GM03348 (cell line): Measurements from ENCODE around the gene GNG3.
"Not testable (repeated sequence)": the region's sequence is repeated elsewhere in the genome, so short reads cannot be mapped to it uniquely, and the experiment has no call there.

Source experiments
- DNase-seq: peaks from one replicate; pipeline ENCODE4 v3.0.0; 2012; ENCODE audit warnings: low spot score

Gene GNG3

GRCh38 chr11:62707277-62707861 lies at the start of gene GNG3, which contains the start of gene BSCL2:
Gene GNG3 (plus strand): TSS chr11:62707676. CDS start chr11:62708296, 620 bp downstream.
Gene BSCL2 (minus strand): TSS chr11:62707424. CDS start chr11:62707195, 229 bp downstream.
- no peak for DNase-seq

GRCh38 chr11:62664405-62665074 lies 42.9 kb upstream of the GNG3 start:
- peak; percentile 51 for DNase-seq

- DNase-seq = peak; percentile 97
Measured at GRCh38 chr11:62665075-62665598, 42.3 kb upstream of the GNG3 start, which contains the start of the genes C11orf98 and CSKMT. Gene C11orf98 (minus strand): TSS chr11:62665210. CDS start chr11:62665169, 41 bp downstream. Gene CSKMT (plus strand): TSS chr11:62665312. CDS start chr11:62665880, 568 bp downstream.

- DNase-seq = peak; percentile 63
Measured at GRCh38 chr11:62665599-62666258, 41.7 kb upstream of the GNG3 start.

GRCh38 chr11:62666259-62666926 lies 41.1 kb upstream of the GNG3 start:
- no peak for DNase-seq

- DNase-seq = no peak
Measured at GRCh38 chr11:62667460-62667859, 40.0 kb upstream of the GNG3 start.

- DNase-seq = no peak
Measured at GRCh38 chr11:62669420-62670161, 37.9 kb upstream of the GNG3 start.

- no peak for DNase-seq
Measured at GRCh38 chr11:62671236-62671607, 36.3 kb upstream of the GNG3 start.

GRCh38 chr11:62671608-62672389 lies 35.7 kb upstream of the GNG3 start, which contains the start of the genes LBHD1 and UQCC3:
Gene LBHD1 (minus strand): TSS chr11:62672267. CDS start chr11:62670031, 2,236 bp downstream.
Gene UQCC3 (plus strand): TSS chr11:62671673. CDS start chr11:62671746, 73 bp downstream.
- peak; percentile 75 for DNase-seq

- DNase-seq = no peak
Measured at GRCh38 chr11:62673196-62673525, 34.3 kb upstream of the GNG3 start.

- not testable (repeated sequence) for DNase-seq
Measured at GRCh38 chr11:62675415-62675814, 32.1 kb upstream of the GNG3 start.

- DNase-seq = no peak
Measured at GRCh38 chr11:62676698-62677097, 30.8 kb upstream of the GNG3 start.

GRCh38 chr11:62677156-62677555 lies 30.3 kb upstream of the GNG3 start:
- DNase-seq = no peak

GRCh38 chr11:62677714-62678113 lies 29.8 kb upstream of the GNG3 start:
- no peak for DNase-seq

- no peak for DNase-seq
Measured at GRCh38 chr11:62678433-62678769, 29.1 kb upstream of the GNG3 start.

- DNase-seq = peak; percentile 92
Measured at GRCh38 chr11:62678770-62679696, 28.4 kb upstream of the GNG3 start, which contains the start of gene UBXN1. Gene UBXN1 (minus strand): TSS chr11:62679073. CDS start chr11:62678923, 150 bp downstream.

- DNase-seq = peak; percentile 82
Measured at GRCh38 chr11:62680825-62681240, 26.6 kb upstream of the GNG3 start.

- no peak for DNase-seq
Measured at GRCh38 chr11:62682518-62682917, 25.0 kb upstream of the GNG3 start.
